ENCODE results near the gene ABCC12. TPM values are rescaled to one million over a fixed set of nuclear protein-coding genes. Genes with fewer than 3 reads are reported as not detected.
A peak's percentile ranks its signal among the peaks of the same experiment; 100 is the strongest.

Gene ABCC12
- total RNA-seq, 1 donor from 2014 or later, result not detected

- intact Hi-C loops (cut with DNase I), result no loop called here
- DNase-seq, result no peak
- no peak for ATAC-seq (ENCODE audit: poor library complexity)
Measured at GRCh38 chr16:48114410-48114809, 41.4 kb downstream of the ABCC12 start.

DNA sequence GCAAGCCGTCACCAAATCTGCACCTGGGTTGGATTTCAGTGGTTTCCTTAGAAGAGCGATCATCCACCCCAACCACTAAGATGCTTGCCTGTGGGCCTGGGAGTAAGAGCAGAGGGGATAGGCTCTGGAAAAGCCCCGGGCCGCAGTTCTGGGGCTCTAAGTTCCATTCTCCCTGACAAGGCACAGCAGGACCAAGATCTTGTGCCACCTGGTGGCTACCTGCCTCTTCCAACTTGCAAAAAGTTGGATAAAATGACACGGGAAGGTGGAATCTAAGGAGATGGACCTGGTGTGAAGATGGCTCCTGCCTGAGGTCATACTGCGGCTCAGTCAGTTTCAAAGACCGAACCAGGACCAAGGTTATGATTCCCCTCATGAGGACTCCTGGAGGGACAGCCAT, 42.3 kb downstream of the ABCC12 start:
- ATAC-seq (ENCODE audit: poor library complexity) (no peak), DNase-seq (no peak)
- intact Hi-C loops (cut with DNase I), result no loop called here

- ATAC-seq (ENCODE audit: poor library complexity), result peak; percentile 88
- DNase-seq, result peak; percentile 68
- intact Hi-C loops (cut with DNase I), result no loop called here
Measured at GRCh38 chr16:48113001-48113400, 42.8 kb downstream of the ABCC12 start.

DNA sequence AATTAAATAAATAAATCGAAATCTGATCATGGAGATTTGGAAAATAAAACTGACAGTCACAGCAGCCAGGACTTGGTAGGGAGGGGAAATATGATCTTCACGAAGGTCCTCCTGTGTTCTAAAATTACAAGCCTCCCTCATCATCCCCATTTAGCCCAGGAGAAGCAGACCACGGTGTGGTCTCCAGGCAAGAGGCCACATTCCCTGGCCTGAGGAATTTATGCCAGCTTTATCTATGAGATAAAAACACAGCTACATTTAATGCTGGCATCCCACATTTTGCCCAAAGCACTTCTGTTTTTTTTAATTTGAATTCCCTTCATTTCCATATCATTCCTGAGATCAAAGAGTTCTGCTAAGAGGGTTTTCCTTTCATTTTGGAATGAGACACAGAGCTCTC, 43.2 kb downstream of the ABCC12 start:
- ATAC-seq (ENCODE audit: poor library complexity) (peak; percentile 42), DNase-seq (no peak)
- intact Hi-C loops (cut with DNase I), result no loop called here

- intact Hi-C loops (cut with DNase I), result no loop called here
- no peak for DNase-seq
- ATAC-seq (ENCODE audit: poor library complexity), result no peak
Measured at GRCh38 chr16:48110982-48111381, 44.8 kb downstream of the ABCC12 start.

DNA sequence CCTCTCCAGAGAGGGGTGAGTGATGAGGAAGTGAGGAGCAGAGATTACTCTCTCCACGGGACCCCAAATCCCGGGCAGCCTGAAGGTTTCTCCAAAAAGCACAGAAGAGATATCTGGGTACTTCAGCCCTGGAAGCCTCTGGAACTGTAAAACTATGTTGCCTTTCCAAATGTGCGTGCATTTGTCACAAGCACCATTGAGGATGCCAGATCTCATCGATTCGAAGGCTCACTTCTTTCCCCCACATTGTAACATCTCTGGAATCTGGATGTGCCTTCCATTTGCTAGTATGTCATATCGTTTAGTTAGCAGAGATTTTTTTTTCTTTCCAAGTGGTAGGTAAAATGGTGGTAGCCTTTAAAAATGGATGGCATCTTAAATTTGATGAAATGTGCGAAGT, 45.8 kb downstream of the ABCC12 start:
- intact Hi-C loops (cut with DNase I), result no loop called here
- ATAC-seq (ENCODE audit: poor library complexity) (no peak), DNase-seq (no peak)

- intact Hi-C loops (cut with DNase I), result no loop called here
- ATAC-seq (ENCODE audit: poor library complexity), result no peak
- no peak for DNase-seq
Measured at GRCh38 chr16:48109475-48109874, 46.3 kb downstream of the ABCC12 start.

- intact Hi-C loops (cut with DNase I), result no loop called here
- DNase-seq (no peak), ATAC-seq (ENCODE audit: poor library complexity) (no peak)
Measured at GRCh38 chr16:48106446-48106845, 49.3 kb downstream of the ABCC12 start.

Other genes with a start within 250 kb of the ABCC12 start
- gene LONP2, start 88.3 kb upstream of the ABCC12 start, total RNA-seq, result 58.6 TPM
- not detected for gene ABCC11, start 91.5 kb upstream of the ABCC12 start, total RNA-seq
- gene SIAH1, start 229.4 kb upstream of the ABCC12 start, total RNA-seq, result 11.4 TPM

Measured in Right ventricle myocardium superior (tissue), 1 donor.